PC-9 (cell line): ENCODE results near the gene ABCB6. TPM values are rescaled to one million over a fixed set of nuclear protein-coding genes. Genes with fewer than 3 reads are reported as not detected.

Experiments used
- BruUV-seq: library from RNA; stranded (reverse); fragments of 400-500 nt; replicated peaks from 2 replicates; lab custom pipeline; 2021; lab: Mats Ljungman, UMichigan
- CTCF ChIA-PET: fragments of 300-600 bp; sonication (Branson Sonifier 250); formaldehyde crosslinking; loops from one replicate; lab custom pipeline; 2022; ENCODE audit warnings: antibody characterized with exemption; lab: Charles Lee
- POLR2A ChIA-PET: fragments of 300-600 bp; sonication (Branson Sonifier 250); formaldehyde crosslinking; loops from one replicate; lab custom pipeline; 2022; ENCODE audit warnings: antibody characterized with exemption; ENCODE audit not compliant: unreplicated experiment; lab: Charles Lee
- DNase-seq, 2 experiments: peaks; one replicate each; pipeline versions ENCODE4 v3.0.0 to v3.0.0-alpha.2; 2015 to 2022; ENCODE audit warnings: mixed read lengths in 1 of 2
- H2AFZ ChIP-seq: fragments of 200-600 bp; sonication (generic); 2 replicates; pipeline ENCODE4 v1.8.1; 2017; ENCODE audit warnings: antibody characterized with exemption
- H3F3A ChIP-seq: fragments of 200-600 bp; sonication (generic); 2 replicates; pipeline ENCODE4 v1.8.1; 2017; ENCODE audit warnings: antibody characterized with exemption, mild to moderate bottlenecking, low read depth; ENCODE audit not compliant: insufficient read depth
- H3K27ac ChIP-seq: fragments of 200-600 bp; sonication (generic); 2 replicates; pipeline ENCODE4 v1.6.1; 2016; ENCODE audit warnings: mixed run types
- H3K27me3 ChIP-seq: fragments of 200-600 bp; sonication (generic); 2 replicates; pipeline ENCODE4 v1.6.1; 2016; ENCODE audit warnings: low read depth, mixed run types; ENCODE audit not compliant: insufficient read depth
- H3K36me3 ChIP-seq: fragments of 200-600 bp; sonication (generic); 2 replicates; pipeline ENCODE4 v1.6.1; 2016; ENCODE audit warnings: low read depth, mixed run types
- H3K4me1 ChIP-seq: fragments of 200-600 bp; sonication (generic); replicated peaks from 2 replicates; pipeline ENCODE4 v1.6.1; 2016; ENCODE audit warnings: mixed run types; ENCODE audit not compliant: insufficient read depth
- H3K4me2 ChIP-seq: fragments of 200-600 bp; sonication (generic); 2 replicates; pipeline ENCODE4 v1.6.1; 2017; ENCODE audit warnings: mixed run types
- H3K4me3 ChIP-seq: fragments of 200-600 bp; sonication (generic); 2 replicates; pipeline ENCODE4 v1.6.1; 2016; ENCODE audit warnings: mixed run types
- H3K79me2 ChIP-seq: fragments of 200-600 bp; sonication (generic); 2 replicates; pipeline ENCODE4 v1.6.1; 2017; ENCODE audit warnings: low read depth, mixed run types
- H3K9me2 ChIP-seq: fragments of 200-600 bp; sonication (generic); 2 replicates; pipeline ENCODE4 v1.8.1; 2017; ENCODE audit warnings: mild to moderate bottlenecking; ENCODE audit not compliant: insufficient read depth
- H3K9me3 ChIP-seq: fragments of 200-600 bp; sonication (generic); 2 replicates; pipeline ENCODE4 v1.8.1; 2016; ENCODE audit warnings: low read depth; ENCODE audit not compliant: insufficient read depth
- H4K20me1 ChIP-seq: fragments of 200-600 bp; sonication (generic); 2 replicates; pipeline ENCODE4 v1.8.1; 2017; ENCODE audit not compliant: insufficient read depth
- CTCF ChIP-seq: fragments of 200-600 bp; sonication (generic); conservative IDR thresholded peaks from 2 replicates; pipeline ENCODE4 v1.6.1; 2017; ENCODE audit warnings: mixed run types, antibody characterized with exemption, mild to moderate bottlenecking, moderate library complexity
- EZH2 ChIP-seq: fragments of 200-600 bp; sonication (generic); IDR thresholded peaks from 2 replicates; pipeline ENCODE4 v1.8.0; 2017; ENCODE audit warnings: antibody characterized with exemption, low read depth
- intact Hi-C: fragments of 100-400 bp; cut with micrococcal nuclease; formaldehyde crosslinking; loops from one replicate; pipeline ENCODE4 v1.10.0; 2022; ENCODE audit not compliant: unreplicated experiment
- total RNA-seq: library from RNA; stranded (reverse); gene quantifications from 2 replicates; pipeline ENCODE4 v1.2.3, GENCODE V29; 2021

ABCB6 gene
- total RNA-seq, 1 experiment from 2014 or later, result 41.4 TPM

DNA sequence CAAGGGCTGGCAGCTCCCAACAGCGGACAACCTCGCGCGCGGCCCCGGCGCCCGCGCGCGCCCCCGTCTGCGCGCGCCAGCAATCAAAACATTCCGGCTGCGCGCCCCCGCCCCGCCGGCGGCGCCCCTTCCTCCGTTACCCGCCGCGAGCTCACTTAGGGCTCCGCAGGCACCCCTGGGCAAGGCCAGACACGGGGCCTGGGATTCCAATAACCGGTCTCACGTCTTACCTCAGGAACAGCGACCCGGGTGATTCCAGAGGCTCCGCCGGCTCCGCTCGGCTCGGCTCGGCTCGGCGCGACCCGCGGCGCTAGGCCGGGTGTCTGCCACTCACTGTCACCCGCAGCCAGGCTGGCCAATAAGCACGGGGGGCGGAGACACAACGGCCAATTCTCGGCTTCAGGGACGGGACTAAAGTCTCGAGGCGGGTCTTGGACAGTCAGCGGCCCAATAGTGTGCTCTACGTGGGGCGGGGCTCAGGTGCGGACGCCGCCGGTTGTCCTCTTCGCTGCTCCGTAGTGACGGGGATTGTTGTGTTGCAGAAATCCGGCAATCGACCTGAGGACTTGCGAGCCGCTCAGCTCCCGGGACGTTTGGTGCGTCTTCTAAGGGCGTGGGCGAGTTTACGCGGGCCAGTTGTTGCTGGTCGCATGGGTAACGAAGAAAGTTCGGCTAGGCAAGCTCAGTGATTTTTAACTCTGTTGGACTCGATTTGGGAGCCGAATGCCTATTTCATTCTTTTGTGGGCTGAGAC is 10.7 kb upstream of the ABCB6 start, which contains the start of the genes ANKZF1 and ATG9A:
Gene ANKZF1, plus strand, starts transcription at position 502 of the 754 bp plus-strand sequence. CDS start 452 bp downstream, outside the sequence.
Gene ATG9A, minus strand, starts transcription at position 332 of the 754 bp plus-strand sequence. CDS start 1,612 bp downstream, outside the sequence.
- Histone ChIP-seq H3K9me3 (no peaks in the 10 kb centered on the region), H2AFZ (peak within 1 kb of the TSS; percentile 80), H3K4me2 (peak within 1 kb of the TSS; percentile 97), H3K27me3 (no peaks in the 10 kb centered on the region), H4K20me1 (no peaks in the 10 kb centered on the region; the same call in 1 of the 2 replicates), H3K27ac (peak within 1 kb of the TSS; percentile 77), H3K36me3 (0 out of 2 replicates have a peak, but pooled peaks cover 22% of the 10 kb centered on the region), H3K79me2 (peaks cover 39% of the 10 kb centered on the region), H3K9me2 (no peaks in the 10 kb centered on the region), H3K4me3 (peak within 1 kb of the TSS; percentile 67), H3F3A (peaks cover 8% of the 10 kb centered on the region), H3K4me1 (peaks cover 16% of the 10 kb centered on the region)
- no TSS peak for BruUV-seq
- intact Hi-C loops, result loop anchor here (1.0 to 2.0 kb wide), 5 partner anchors 10 to 65 kb away; partner anchors contain the start of gene DNAJB2
- DNase-seq, result peak; percentile 97 to 98
- TF ChIP-seq CTCF (no peak), EZH2 (no peak)
- POLR2A ChIA-PET, result interaction anchor here (0.6 to 1.2 kb wide), 5 partner anchors 20 to 54 kb away, joined by 3 to 19 read pairs (median 6); partner anchors contain the start of gene CNPPD1
- CTCF ChIA-PET, result interaction anchor here (1.3 to 1.4 kb wide), 2 partner anchors 58 to 66 kb away, joined by 3 to 5 read pairs; no protein-coding TSS in a partner anchor

DNA sequence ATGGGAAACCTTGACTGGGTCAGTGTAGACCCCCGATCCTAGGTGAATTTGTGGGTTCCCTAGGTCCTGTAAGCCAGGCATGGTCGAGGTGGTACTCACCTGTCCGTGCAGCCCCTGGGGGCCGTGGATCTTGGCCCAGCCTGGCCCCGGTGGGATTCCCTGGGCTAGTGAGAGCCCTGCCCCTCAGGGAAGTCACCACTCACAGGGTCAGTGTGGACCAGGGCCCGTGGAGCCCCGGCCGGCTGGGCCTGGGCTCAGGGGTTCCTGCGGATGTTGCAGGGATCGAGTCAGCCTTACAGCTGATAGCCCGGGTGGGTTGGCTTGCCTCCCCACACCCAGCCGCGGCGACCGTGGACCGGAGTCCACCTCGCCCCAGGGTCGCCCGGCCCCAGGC is 10.2 kb upstream of the ABCB6 start:
- CTCF ChIA-PET, result interaction anchor here (1.4 kb wide), 1 partner anchor 66 kb away, joined by 5 read pairs; no protein-coding TSS in a partner anchor

More for the DNA sequence above, 10.2 kb upstream of the ABCB6 start:
- H3K9me3 ChIP-seq, result no peaks in the 10 kb centered on the region
- DNase-seq, result no peak
- H3F3A ChIP-seq, result peaks cover 8% of the 10 kb centered on the region
- BruUV-seq, result no TSS peak
- H3K27ac ChIP-seq, result no peak overlapping the region
- peaks cover 39% of the 10 kb centered on the region for H3K79me2 ChIP-seq
- no peaks in the 10 kb centered on the region for H3K27me3 ChIP-seq
- peak overlapping the region; percentile 67 for H3K4me3 ChIP-seq
- H3K4me2 ChIP-seq, result peak overlapping the region; percentile 97
- H2AFZ ChIP-seq, result peak overlapping the region; percentile 74
- POLR2A ChIA-PET, result interaction anchor here (0.7 to 1.2 kb wide), 4 partner anchors 22 to 53 kb away, joined by 3 to 19 read pairs (median 6); partner anchors contain the start of gene CNPPD1
- H3K4me1 ChIP-seq, result peaks cover 16% of the 10 kb centered on the region
- no peaks in the 10 kb centered on the region for H3K9me2 ChIP-seq
- intact Hi-C loops, result loop anchor here (1.0 to 2.0 kb wide), 5 partner anchors 10 to 65 kb away; partner anchors contain the start of gene DNAJB2
- TF ChIP-seq EZH2 (no peak), CTCF (no peak)
- 0 out of 2 replicates have a peak, but pooled peaks cover 16% of the 10 kb centered on the region for H3K36me3 ChIP-seq
- H4K20me1 ChIP-seq, result no peaks in the 10 kb centered on the region
